ENCODE results near the gene ELMO1. TPM values are rescaled to one million over a fixed set of nuclear protein-coding genes. Genes with fewer than 3 reads are reported as not detected.

The ELMO1 gene
- total RNA-seq, 4 donors from 2014 or later = 24.6 to 120 (median 71.9) TPM

DNA sequence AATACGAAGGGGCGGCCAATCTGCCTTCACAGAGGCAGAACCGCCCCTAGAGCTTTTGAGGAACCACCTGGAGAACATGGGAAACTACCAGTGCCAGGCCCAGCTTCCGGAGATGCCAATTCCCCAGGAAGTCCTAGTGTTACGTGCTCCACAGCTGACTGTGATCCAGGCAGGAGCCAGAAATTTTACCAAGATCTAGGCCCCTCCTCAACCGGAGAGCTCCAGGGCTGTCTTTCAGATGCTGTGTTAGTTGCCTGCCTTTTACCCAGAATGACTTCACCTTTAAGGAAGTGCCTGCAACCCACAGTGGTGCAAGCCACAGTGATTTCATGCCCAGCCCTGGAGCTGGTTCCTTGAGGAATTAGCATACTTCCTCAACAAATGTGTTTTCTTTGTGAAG lies 62.9 kb downstream of the ELMO1 start:
- Histone ChIP-seq H3K27ac (no peak overlapping the region), H3K9me3 (no peaks in the 10 kb centered on the region), H3K27me3 (no peaks in the 10 kb centered on the region), H3K36me3 (no peaks in the 10 kb centered on the region), H3K4me3 (no peak overlapping the region), H3K4me1 (no peaks in the 10 kb centered on the region)
- intact Hi-C loops (cut with DNase I; ENCODE audit: low total_unique reads) (no loop called here), in situ Hi-C loops (cut with MboI; ENCODE audit: low pct_ligation_motif_present in 1 of 4, low pct_unique_long_range_greater_than_20kb in 1 of 4, low sequenced_read_pairs in 3 of 4) (no loop called here)
- no peak for TF ChIP-seq EP300 (IDR thresholded peaks at IDR 0.05; ENCODE audit: low read depth)
- TF ChIP-seq, protein P1, sequence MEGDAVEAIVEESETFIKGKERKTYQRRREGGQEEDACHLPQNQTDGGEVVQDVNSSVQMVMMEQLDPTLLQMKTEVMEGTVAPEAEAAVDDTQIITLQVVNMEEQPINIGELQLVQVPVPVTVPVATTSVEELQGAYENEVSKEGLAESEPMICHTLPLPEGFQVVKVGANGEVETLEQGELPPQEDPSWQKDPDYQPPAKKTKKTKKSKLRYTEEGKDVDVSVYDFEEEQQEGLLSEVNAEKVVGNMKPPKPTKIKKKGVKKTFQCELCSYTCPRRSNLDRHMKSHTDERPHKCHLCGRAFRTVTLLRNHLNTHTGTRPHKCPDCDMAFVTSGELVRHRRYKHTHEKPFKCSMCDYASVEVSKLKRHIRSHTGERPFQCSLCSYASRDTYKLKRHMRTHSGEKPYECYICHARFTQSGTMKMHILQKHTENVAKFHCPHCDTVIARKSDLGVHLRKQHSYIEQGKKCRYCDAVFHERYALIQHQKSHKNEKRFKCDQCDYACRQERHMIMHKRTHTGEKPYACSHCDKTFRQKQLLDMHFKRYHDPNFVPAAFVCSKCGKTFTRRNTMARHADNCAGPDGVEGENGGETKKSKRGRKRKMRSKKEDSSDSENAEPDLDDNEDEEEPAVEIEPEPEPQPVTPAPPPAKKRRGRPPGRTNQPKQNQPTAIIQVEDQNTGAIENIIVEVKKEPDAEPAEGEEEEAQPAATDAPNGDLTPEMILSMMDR (IDR thresholded peaks at IDR 0.05) = no peak
- TF ChIP-seq POLR2A (IDR thresholded peaks at IDR 0.05) = no peak
- no peak for TF ChIP-seq POLR2AphosphoS5 (IDR thresholded peaks at IDR 0.05)
- 87% methylated on average over 6 of the region's 6 CpGs; no CpG with 5 or more reads in 1 of the 2 donors for WGBS, 2 donors (ENCODE audit: low coverage in 1 of 2)
- no peak for DNase-seq

DNA sequence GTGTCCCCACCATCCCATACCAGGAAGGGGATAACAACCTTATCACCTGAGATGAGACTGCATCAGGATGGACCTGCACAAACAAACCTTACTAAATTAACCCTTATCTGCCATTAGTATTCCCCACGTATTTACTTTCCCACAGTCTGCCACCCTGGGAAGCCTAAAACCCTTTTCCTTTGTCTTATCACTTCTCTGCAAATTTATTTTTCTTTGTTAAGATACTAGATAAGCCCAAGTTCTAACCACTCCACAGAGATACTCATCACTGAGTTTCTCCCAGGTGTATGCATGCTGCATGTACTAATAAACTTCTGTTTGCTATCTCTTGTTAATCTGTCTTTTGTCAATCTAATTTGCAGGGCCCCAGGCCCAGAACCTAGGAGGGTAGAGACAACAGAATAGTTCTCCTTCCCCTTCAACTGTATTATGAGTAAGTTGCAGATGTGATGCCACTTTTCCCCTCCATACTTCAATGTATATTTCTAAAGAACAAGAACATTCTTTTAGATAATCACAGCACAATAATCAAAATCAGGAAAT lies 66.0 kb downstream of the ELMO1 start:
- Histone ChIP-seq H3K36me3 (no peaks in the 10 kb centered on the region), H3K4me1 (no peaks in the 10 kb centered on the region), H3K27ac (no peak overlapping the region), H3K9me3 (no peaks in the 10 kb centered on the region), H3K27me3 (no peaks in the 10 kb centered on the region), H3K4me3 (no peak overlapping the region)
- DNase-seq = no peak
- 67 to 80% methylated on average over 1 of the region's 1 CpG for WGBS, 2 donors (ENCODE audit: low coverage in 1 of 2)
- TF ChIP-seq POLR2A (IDR thresholded peaks at IDR 0.05) = no peak
- TF ChIP-seq, protein P1 (IDR thresholded peaks at IDR 0.05) = no peak
- TF ChIP-seq EP300 (IDR thresholded peaks at IDR 0.05; ENCODE audit: low read depth) = no peak
- no peak for TF ChIP-seq POLR2AphosphoS5 (IDR thresholded peaks at IDR 0.05)
- intact Hi-C loops (cut with DNase I; ENCODE audit: low total_unique reads) (no loop called here), in situ Hi-C loops (cut with MboI; ENCODE audit: low pct_ligation_motif_present in 1 of 4, low pct_unique_long_range_greater_than_20kb in 1 of 4, low sequenced_read_pairs in 3 of 4) (no loop called here)

DNA sequence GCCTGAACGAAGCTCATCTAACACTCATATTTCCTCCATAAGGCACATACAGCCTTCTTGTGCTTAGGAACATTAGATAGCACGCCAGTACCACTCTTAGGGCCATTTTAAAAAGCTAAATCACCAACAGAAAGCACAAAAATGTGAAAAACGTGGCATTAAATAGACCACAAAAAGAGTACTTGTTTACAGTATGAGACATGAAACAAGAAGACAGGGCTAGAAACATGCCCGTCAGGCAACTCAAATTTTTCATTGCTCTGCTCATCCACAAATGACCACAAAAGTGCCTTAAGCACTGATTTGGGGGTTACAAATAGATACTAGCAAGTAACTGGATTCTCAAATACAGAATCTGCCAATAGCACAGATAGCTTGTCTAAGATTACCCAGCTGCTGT lies 67.8 kb downstream of the ELMO1 start:
- no peak for DNase-seq
- Histone ChIP-seq H3K27ac (no peak overlapping the region), H3K4me3 (no peak overlapping the region), H3K9me3 (peaks cover 0 to 2% of the 10 kb centered on the region in 2 donors), H3K36me3 (no peaks in the 10 kb centered on the region), H3K27me3 (no peaks in the 10 kb centered on the region), H3K4me1 (no peaks in the 10 kb centered on the region)
- TF ChIP-seq POLR2A (IDR thresholded peaks at IDR 0.05) (no peak), EP300 (IDR thresholded peaks at IDR 0.05; ENCODE audit: low read depth) (no peak), POLR2AphosphoS5 (IDR thresholded peaks at IDR 0.05) (no peak)
- TF ChIP-seq, protein P1 (IDR thresholded peaks at IDR 0.05) = no peak
- in situ Hi-C loops (cut with MboI; ENCODE audit: low pct_ligation_motif_present in 1 of 4, low pct_unique_long_range_greater_than_20kb in 1 of 4, low sequenced_read_pairs in 3 of 4) (no loop called here), intact Hi-C loops (cut with DNase I; ENCODE audit: low total_unique reads) (no loop called here)
- 85 to 97% methylated on average over 4 of the region's 4 CpGs for WGBS, 2 donors (ENCODE audit: low coverage in 1 of 2)

DNA sequence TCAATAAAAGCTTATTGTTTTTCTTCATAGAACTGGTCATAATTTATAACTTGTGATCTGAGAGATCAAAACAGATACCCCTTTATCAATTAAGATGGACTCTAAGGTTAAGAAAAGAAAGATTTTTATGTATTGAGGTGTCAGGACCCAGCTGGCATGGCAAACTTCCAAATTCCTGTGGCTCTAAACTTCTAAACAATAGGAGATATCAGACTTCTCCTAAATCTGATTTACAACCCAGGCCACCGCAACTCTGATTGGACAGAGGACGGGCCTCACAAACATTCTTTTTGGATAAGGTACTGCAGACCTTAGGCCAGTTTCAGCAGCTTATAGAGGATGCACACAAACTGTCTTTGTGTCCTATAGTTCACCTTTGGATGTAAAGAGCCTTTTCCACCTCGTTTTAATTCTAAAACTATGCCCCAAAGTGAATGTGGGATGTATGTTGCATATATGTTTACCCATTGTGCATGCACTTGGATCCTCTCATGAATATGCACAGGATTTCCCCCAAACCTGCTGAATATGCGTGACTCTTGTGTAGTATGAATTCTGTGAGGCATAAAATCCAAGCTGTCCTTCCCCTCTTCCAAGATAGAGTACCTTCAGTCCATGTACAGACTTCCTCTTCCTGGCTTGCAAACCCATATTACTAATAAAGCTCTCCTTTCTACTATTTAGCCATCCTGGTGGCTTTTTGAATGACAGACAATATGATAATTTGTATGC lies 69.0 kb downstream of the ELMO1 start:
- Histone ChIP-seq H3K27me3 (no peaks in the 10 kb centered on the region), H3K9me3 (peaks cover 0 to 2% of the 10 kb centered on the region in 2 donors), H3K4me3 (no peak overlapping the region), H3K4me1 (no peaks in the 10 kb centered on the region), H3K27ac (no peak overlapping the region), H3K36me3 (no peaks in the 10 kb centered on the region)
- in situ Hi-C loops (cut with MboI; ENCODE audit: low pct_ligation_motif_present in 1 of 4, low pct_unique_long_range_greater_than_20kb in 1 of 4, low sequenced_read_pairs in 3 of 4) = no loop called here
- 72 to 73% methylated on average over 4 of the region's 4 CpGs for WGBS, 2 donors (ENCODE audit: low coverage in 1 of 2)
- TF ChIP-seq POLR2A (IDR thresholded peaks at IDR 0.05) = no peak
- TF ChIP-seq, protein P1 (IDR thresholded peaks at IDR 0.05) = no peak
- no peak for TF ChIP-seq POLR2AphosphoS5 (IDR thresholded peaks at IDR 0.05)
- no peak for TF ChIP-seq EP300 (IDR thresholded peaks at IDR 0.05; ENCODE audit: low read depth)
- DNase-seq = no peak
- intact Hi-C loops (cut with DNase I; ENCODE audit: low total_unique reads) = no loop called here

Measured in transverse colon (tissue), 4 donors.